Activated naive CD4-positive, alpha-beta T cell treated with anti-CD3 and anti-CD28 coated beads, Interleukin-2, amount 50 U/mL, for 72 hours (primary cell): ENCODE results near the gene SCAMP2. TPM values are rescaled to one million over a fixed set of nuclear protein-coding genes. Genes with fewer than 3 reads are reported as not detected.

Experiments used
- ATAC-seq, 2 donors: fragments of 150-1000 bp; cut with Tn5 transposase; 2 replicates each; pipeline ENCODE4 v1.10.0; 2021; ENCODE audit warnings: mild to moderate bottlenecking in 2 of 2, moderate library complexity in 2 of 2
- DNase-seq, 2 donors: peaks; one replicate each; pipeline ENCODE4 v3.0.0; 2021 to 2022; ENCODE audit warnings: low spot score in 2 of 2
- H3K27ac Mint-ChIP-seq, 2 donors: one replicate each; pipeline ENCODE4 v1.8.0; 2022; ENCODE audit warnings: mild to moderate bottlenecking in 2 of 2, mixed read lengths in 2 of 2
- H3K36me3 Mint-ChIP-seq, 2 donors: one replicate each; pipeline ENCODE4 v1.8.0; 2022; ENCODE audit warnings: mixed read lengths in 2 of 2
- H3K9me3 Mint-ChIP-seq, 2 donors: one replicate each; pipeline ENCODE4 v1.8.0; 2022; ENCODE audit warnings: mixed read lengths in 2 of 2
- total RNA-seq, 2 donors: library from RNA; stranded (reverse); gene quantifications; one replicate each; pipeline ENCODE4 v1.2.3, GENCODE V29; 2022

Gene SCAMP2
- total RNA-seq, 2 donors from 2014 or later: 79.5 to 92.7 TPM

DNA sequence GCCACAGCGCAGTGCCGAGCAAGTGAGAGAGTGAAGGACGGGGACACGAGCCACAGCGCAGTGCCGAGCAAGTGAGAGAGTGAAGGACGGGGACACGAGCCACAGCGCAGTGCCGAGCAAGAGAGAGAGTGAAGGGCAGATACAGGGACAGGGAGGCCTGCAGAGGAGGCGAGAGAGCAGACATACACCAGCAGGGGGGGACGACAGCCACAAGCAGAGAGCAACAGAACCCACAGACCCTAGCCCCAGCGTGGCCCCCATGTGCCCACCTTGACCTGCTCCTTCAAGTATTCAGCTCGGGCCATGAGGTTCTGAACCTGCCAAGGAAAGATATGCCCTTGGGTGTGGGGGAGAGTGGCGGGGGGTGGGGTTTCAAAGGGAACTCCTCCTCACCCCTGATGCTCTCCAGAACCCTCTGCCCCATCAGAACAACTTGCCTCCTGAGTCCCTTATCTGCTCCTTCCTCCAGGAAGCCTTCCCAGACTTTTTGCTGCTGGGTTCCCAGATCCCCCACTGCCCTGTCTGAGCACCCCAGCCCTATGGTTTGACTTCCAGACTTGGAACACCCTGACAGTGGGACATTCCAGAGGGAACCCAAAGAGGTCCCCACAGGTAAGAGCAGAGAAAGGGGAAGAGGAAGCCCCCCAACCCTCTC, 35.6 kb downstream of the SCAMP2 start:
- DNase-seq (no peak), ATAC-seq (no peak)
- no peak overlapping the region for H3K27ac Mint-ChIP-seq
- peaks cover 0 to 5% of the 10 kb centered on the region in 2 donors for H3K36me3 Mint-ChIP-seq
- no peaks in the 10 kb centered on the region for H3K9me3 Mint-ChIP-seq

DNA sequence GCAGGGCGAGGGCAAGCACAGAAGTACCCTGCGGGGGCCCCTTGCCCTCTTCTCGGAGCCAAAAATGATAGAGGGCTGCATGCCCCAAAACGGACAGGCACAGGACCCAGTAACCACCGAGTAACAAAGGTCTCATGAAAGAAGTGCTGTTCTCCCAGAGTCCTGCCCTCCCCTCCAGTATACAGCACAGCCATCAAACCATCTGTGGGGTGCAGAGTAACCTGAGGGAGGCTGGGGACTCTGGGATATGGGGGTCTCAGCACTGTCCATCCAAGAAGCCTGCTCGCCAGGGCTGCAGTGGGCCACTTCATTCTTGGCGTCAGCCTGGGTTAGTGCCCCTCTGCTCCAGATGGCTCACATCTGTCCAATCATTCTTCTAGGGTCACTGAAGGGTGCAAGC, 36.3 kb downstream of the SCAMP2 start:
- peak overlapping the region in 1 of 2 donors; percentile 50 for H3K27ac Mint-ChIP-seq
- H3K36me3 Mint-ChIP-seq: peaks cover 0 to 5% of the 10 kb centered on the region in 2 donors
- ATAC-seq: no peak
- H3K9me3 Mint-ChIP-seq: no peaks in the 10 kb centered on the region
- DNase-seq: no peak

- Mint-ChIP-seq H3K27ac (peak overlapping the region in 1 of 2 donors; percentile 32), H3K9me3 (no peaks in the 10 kb centered on the region), H3K36me3 (peaks cover 0 to 5% of the 10 kb centered on the region in 2 donors)
- DNase-seq (peak in 1 of 2 donors; percentile 70), ATAC-seq (peak; percentile 55 to 62)
Measured at GRCh38 chr15:74835312-74835823, 37.8 kb downstream of the SCAMP2 start.

- ATAC-seq: no peak
- peak overlapping the region in 1 of 2 donors; percentile 36 for H3K27ac Mint-ChIP-seq
- H3K36me3 Mint-ChIP-seq: peaks cover 0 to 5% of the 10 kb centered on the region in 2 donors
- no peak for DNase-seq
- no peaks in the 10 kb centered on the region for H3K9me3 Mint-ChIP-seq
Measured at GRCh38 chr15:74833376-74834107, 39.6 kb downstream of the SCAMP2 start.

- no peaks in the 10 kb centered on the region for H3K9me3 Mint-ChIP-seq
- no peak for DNase-seq
- ATAC-seq: no peak
- H3K27ac Mint-ChIP-seq: peak overlapping the region in 1 of 2 donors; percentile 11
- peaks cover 0 to 5% of the 10 kb centered on the region in 2 donors for H3K36me3 Mint-ChIP-seq
Measured at GRCh38 chr15:74832826-74833225, 40.3 kb downstream of the SCAMP2 start.

- DNase-seq (no peak), ATAC-seq (no peak)
- Mint-ChIP-seq H3K36me3 (peaks cover 0 to 5% of the 10 kb centered on the region in 2 donors), H3K27ac (peak overlapping the region in 1 of 2 donors; percentile 49), H3K9me3 (no peaks in the 10 kb centered on the region)
Measured at GRCh38 chr15:74831813-74832495, 41.2 kb downstream of the SCAMP2 start.

DNA sequence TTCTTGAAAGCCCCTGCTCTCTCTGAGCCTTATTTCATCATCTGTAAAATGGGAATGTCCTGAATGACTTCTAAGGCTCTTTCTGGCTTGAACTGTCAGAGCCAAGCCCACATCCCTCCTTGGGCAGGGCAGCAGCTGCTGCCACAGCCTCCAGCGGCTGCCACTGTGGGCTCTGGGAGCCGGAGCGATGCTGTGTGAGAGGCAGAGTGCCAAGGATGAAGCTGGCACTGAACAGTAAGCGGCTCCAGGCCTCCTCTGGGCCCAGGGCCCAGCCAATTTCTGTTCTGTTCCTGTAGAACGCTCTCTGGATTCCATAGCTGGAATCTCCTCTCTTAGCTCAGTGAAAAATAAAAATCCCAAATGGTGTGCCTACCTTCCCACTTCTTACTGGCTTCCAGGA, 42.3 kb downstream of the SCAMP2 start:
- Mint-ChIP-seq H3K27ac (peak overlapping the region in 1 of 2 donors; percentile 49), H3K36me3 (peaks cover 0 to 5% of the 10 kb centered on the region in 2 donors), H3K9me3 (no peaks in the 10 kb centered on the region)
- DNase-seq: no peak
- ATAC-seq: no peak

- Mint-ChIP-seq H3K36me3 (peaks cover 0 to 2% of the 10 kb centered on the region in 2 donors), H3K27ac (no peak overlapping the region), H3K9me3 (no peaks in the 10 kb centered on the region)
- DNase-seq: no peak
- no peak for ATAC-seq
Measured at GRCh38 chr15:74829991-74830390, 43.2 kb downstream of the SCAMP2 start.

- H3K36me3 Mint-ChIP-seq: no peaks in the 10 kb centered on the region
- ATAC-seq: peak; percentile 88 to 93
- no peak for DNase-seq
- no peak overlapping the region for H3K27ac Mint-ChIP-seq
- no peaks in the 10 kb centered on the region for H3K9me3 Mint-ChIP-seq
Measured at GRCh38 chr15:74829486-74829885, 43.7 kb downstream of the SCAMP2 start.

DNA sequence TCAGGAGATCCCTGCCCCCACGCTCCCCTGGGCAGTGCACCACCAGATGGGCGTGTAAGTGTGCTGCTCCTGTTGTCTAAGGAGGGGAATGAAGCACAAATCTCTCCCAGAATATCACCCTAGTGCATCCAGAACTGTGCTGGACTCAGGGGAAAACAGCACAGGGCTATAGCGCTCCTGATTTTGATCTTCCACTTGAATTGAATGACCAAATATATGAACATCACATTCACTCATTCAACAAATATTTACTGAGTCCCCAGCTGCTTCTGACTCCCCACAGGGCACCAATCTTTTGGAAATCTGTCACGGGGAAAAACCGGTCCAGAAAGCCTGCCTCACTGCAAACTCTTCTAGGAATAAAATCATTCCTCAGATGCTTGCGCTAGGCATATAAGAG, 44.3 kb downstream of the SCAMP2 start:
- H3K27ac Mint-ChIP-seq: no peak overlapping the region
- ATAC-seq (no peak), DNase-seq (no peak)
- no peaks in the 10 kb centered on the region for H3K9me3 Mint-ChIP-seq
- H3K36me3 Mint-ChIP-seq: no peaks in the 10 kb centered on the region

DNA sequence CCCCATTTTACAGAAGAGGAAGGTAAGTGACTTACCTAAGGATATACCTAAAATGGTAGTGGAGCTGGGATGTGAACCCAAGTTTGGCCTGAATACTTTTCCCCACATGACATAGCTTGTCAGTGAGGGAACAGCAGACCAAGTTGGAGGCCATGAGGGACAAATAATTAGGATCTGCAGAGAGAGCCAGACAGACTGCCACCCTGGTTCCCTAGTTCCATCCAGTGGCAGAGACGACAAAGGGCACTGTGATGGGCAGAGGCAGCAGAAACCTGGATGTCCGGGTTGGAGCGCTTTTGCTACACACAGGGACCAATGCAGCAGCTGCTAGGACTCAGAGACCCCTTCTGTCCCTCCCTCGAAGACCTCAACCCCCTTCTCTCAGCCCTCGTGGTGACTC, 45.6 kb downstream of the SCAMP2 start:
- DNase-seq (no peak), ATAC-seq (no peak)
- Mint-ChIP-seq H3K27ac (no peak overlapping the region), H3K9me3 (no peaks in the 10 kb centered on the region), H3K36me3 (no peaks in the 10 kb centered on the region)

DNA sequence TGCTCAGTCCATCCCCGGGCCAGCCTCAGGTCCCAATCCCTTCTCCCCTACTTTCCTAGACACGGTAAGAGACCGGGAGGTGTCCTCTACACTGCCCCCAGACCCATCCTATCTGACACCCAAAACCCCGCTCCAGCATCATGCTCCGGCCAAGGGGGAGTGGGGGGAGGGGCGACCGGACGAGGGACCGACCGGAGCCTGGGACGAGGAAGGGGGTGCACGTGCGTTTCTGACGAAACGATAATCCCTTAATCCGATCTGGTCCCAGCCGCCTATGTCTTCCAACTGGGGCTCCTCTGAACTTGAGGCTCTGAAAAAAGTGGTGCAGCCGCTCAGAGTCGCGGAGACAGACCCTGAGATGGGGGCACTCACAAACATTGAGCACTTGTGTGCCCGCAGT, 46.2 kb downstream of the SCAMP2 start:
- Mint-ChIP-seq H3K27ac (no peak overlapping the region), H3K36me3 (no peaks in the 10 kb centered on the region), H3K9me3 (no peaks in the 10 kb centered on the region)
- DNase-seq (no peak), ATAC-seq (no peak)

GRCh38 chr15:74826364-74826819, 46.8 kb downstream of the SCAMP2 start, which contains the start of gene CPLX3:
CPLX3 (plus strand) TSS chr15:74826627; CDS start chr15:74826704, 77 bp downstream.
- DNase-seq (peak in 1 of 2 donors; percentile 71), ATAC-seq (peak; percentile 17 to 29)
- no peak within 1 kb of the TSS for H3K27ac Mint-ChIP-seq
- H3K9me3 Mint-ChIP-seq: no peaks in the 10 kb centered on the region
- no peaks in the 10 kb centered on the region for H3K36me3 Mint-ChIP-seq

- H3K36me3 Mint-ChIP-seq: no peaks in the 10 kb centered on the region
- DNase-seq (no peak), ATAC-seq (no peak)
- no peak overlapping the region for H3K27ac Mint-ChIP-seq
- no peaks in the 10 kb centered on the region for H3K9me3 Mint-ChIP-seq
Measured at GRCh38 chr15:74825866-74826265, 47.3 kb downstream of the SCAMP2 start.

DNA sequence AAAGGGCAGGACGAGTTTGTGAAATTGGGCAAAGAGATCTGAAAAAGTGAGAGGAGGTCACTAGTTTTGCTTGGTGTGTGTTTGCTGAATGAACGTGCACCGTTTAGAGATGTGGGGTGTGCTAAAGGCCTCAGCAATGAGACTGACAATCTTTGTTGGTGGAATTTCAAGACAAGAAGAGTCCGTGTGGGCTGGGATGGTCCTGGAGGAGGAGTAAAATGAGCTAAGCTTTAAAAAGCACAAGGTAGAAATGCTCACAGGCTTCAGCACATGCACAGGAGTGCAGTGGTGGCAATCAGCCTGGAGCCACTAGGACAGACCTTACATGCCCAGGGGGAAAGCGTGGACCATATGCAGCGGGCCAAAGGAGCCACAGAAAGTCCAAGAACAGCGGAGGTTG, 48.2 kb downstream of the SCAMP2 start:
- no peaks in the 10 kb centered on the region for H3K9me3 Mint-ChIP-seq

DNA sequence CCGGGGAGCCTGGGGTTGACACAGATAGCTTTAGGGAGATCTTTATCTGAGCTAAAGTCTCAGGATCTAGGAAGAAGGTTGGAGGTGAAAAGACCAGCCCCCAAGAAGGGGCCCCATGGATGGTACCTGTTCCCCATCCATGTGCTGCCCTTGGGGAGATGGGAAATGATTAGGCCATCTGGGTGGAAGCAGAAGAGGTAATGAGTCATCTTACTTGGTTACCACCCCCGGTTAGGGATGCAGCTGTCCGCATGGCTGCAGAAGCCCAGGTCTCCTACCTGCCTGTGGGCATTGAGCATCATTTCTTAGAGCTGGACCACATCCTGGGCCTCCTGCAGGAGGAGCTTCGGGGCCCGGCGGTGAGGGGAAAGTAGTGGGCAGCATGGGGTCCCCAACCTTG, 49.8 kb downstream of the SCAMP2 start:
- H3K27ac Mint-ChIP-seq: no peak overlapping the region
- no peaks in the 10 kb centered on the region for H3K9me3 Mint-ChIP-seq
- H3K36me3 Mint-ChIP-seq: no peaks in the 10 kb centered on the region
- no peak for ATAC-seq
- DNase-seq: no peak

More for the DNA sequence above, 48.2 kb downstream of the SCAMP2 start:
- H3K27ac Mint-ChIP-seq: no peak overlapping the region
- H3K36me3 Mint-ChIP-seq: no peaks in the 10 kb centered on the region
- DNase-seq (no peak), ATAC-seq (no peak)

GRCh38 chr15:74822233-74822632, 50.9 kb downstream of the SCAMP2 start:
- DNase-seq: no peak
- ATAC-seq: no peak
- H3K27ac Mint-ChIP-seq: no peak overlapping the region
- no peaks in the 10 kb centered on the region for H3K36me3 Mint-ChIP-seq
- H3K9me3 Mint-ChIP-seq: no peaks in the 10 kb centered on the region
